IMR-90 (cell line): ENCODE measurements around the gene RELN. TPM values are rescaled to one million over a fixed set of nuclear protein-coding genes. Genes with fewer than 3 reads are reported as not detected.

ENCODE experiments used
- ATAC-seq: fragments of 200-7000 bp; cut with Tn5 transposase; 2 replicates; pipeline ENCODE4 v1.9.1; 2020; ENCODE audit warnings: low read depth, mild to moderate bottlenecking, moderate library complexity
- BruUV-seq: library from RNA; stranded (reverse); fragments of 400-500 nt; replicated peaks from 2 replicates; lab custom pipeline; 2021; lab: Mats Ljungman, UMichigan
- CTCF ChIA-PET: fragments of 300-600 bp; formaldehyde crosslinking; extraction: SDS; loops from one replicate; lab custom pipeline; 2021; ENCODE audit warnings: antibody characterized with exemption; lab: Yijun Ruan, JAX
- POLR2A ChIA-PET: fragments of 300-600 bp; sonication (Branson Sonifier 250); formaldehyde crosslinking; loops from one replicate; lab custom pipeline; 2022; ENCODE audit warnings: antibody characterized with exemption; ENCODE audit not compliant: unreplicated experiment; lab: Charles Lee
- DNase-seq: peaks from one replicate; pipeline ENCODE4 v3.0.0; 2013
- H2AFZ ChIP-seq: replicated peaks from 2 replicates; pipeline ENCODE3; 2013; ENCODE audit warnings: low read length, mild to moderate bottlenecking; ENCODE audit not compliant: poor library complexity
- H2AK5ac ChIP-seq: 2 replicates; pipeline ENCODE4 v1.6.1; 2013; ENCODE audit warnings: low read depth, low read length, inconsistent platforms
- H2AK9ac ChIP-seq: replicated peaks from 2 replicates; pipeline ENCODE3; 2013; ENCODE audit warnings: mild to moderate bottlenecking, low read depth, low read length, moderate library complexity; ENCODE audit not compliant: poor library complexity
- H2BK120ac ChIP-seq: 2 replicates; pipeline ENCODE4 v1.6.1; 2013; ENCODE audit warnings: low read depth, low read length, inconsistent platforms
- H2BK15ac ChIP-seq: 3 replicates; pipeline ENCODE4 v1.6.1; 2013; ENCODE audit warnings: low read depth, low read length, inconsistent platforms
- H2BK20ac ChIP-seq: 2 replicates; pipeline ENCODE4 v1.6.1; 2013; ENCODE audit warnings: low read depth, mild to moderate bottlenecking, inconsistent platforms, low read length, moderate library complexity
- H2BK5ac ChIP-seq: 2 replicates; pipeline ENCODE4 v1.6.1; 2013; ENCODE audit warnings: mild to moderate bottlenecking, low read depth, low read length, inconsistent platforms; ENCODE audit not compliant: poor library complexity, severe bottlenecking
- H3K14ac ChIP-seq: replicated peaks from 2 replicates; pipeline ENCODE4 v1.6.1; 2013; ENCODE audit warnings: low read depth, low read length, inconsistent platforms
- H3K18ac ChIP-seq: 2 replicates; pipeline ENCODE4 v1.6.1; 2013; ENCODE audit warnings: low read depth, low read length, control low read depth
- H3K23ac ChIP-seq: 2 replicates; pipeline ENCODE4 v1.6.1; 2013; ENCODE audit warnings: low read depth, low read length, inconsistent platforms
- H3K27ac ChIP-seq: 2 replicates; pipeline ENCODE4 v1.5.1; 2013; ENCODE audit warnings: mild to moderate bottlenecking, control low read depth, low read length; ENCODE audit not compliant: insufficient read depth
- H3K27me3 ChIP-seq: 2 replicates; pipeline ENCODE4 v1.6.1; 2013; ENCODE audit warnings: low read length; ENCODE audit not compliant: control insufficient read depth, insufficient read depth
- H3K36me3 ChIP-seq: 2 replicates; pipeline ENCODE4 v1.6.1; 2013; ENCODE audit warnings: low read length, mixed read lengths; ENCODE audit not compliant: control insufficient read depth, insufficient read depth
- H3K4ac ChIP-seq: 2 replicates; pipeline ENCODE4 v1.6.1; 2013; ENCODE audit warnings: low read depth, low read length, inconsistent platforms
- H3K4me1 ChIP-seq: 2 replicates; pipeline ENCODE4 v1.6.1; 2013; ENCODE audit warnings: low read length, mixed read lengths; ENCODE audit not compliant: control insufficient read depth, insufficient read depth
- H3K4me2 ChIP-seq: 2 replicates; pipeline ENCODE4 v1.6.1; 2013; ENCODE audit warnings: low read depth, mild to moderate bottlenecking, control low read depth, low read length, moderate library complexity
- H3K4me3 ChIP-seq: 2 replicates; pipeline ENCODE4 v1.5.1; 2013; ENCODE audit warnings: low read depth, mild to moderate bottlenecking, control low read depth, low read length, moderate library complexity; ENCODE audit not compliant: insufficient read depth
- H3K56ac ChIP-seq: 2 replicates; pipeline ENCODE4 v1.6.1; 2013; ENCODE audit warnings: low read length, inconsistent platforms; ENCODE audit not compliant: insufficient read depth; ENCODE audit errors: extremely low read depth
- H3K79me1 ChIP-seq, 2 experiments: 2 replicates each; pipeline ENCODE4 v1.6.1; 2013; ENCODE audit warnings: low read length in 2 of 2, inconsistent platforms in 1 of 2, low read depth in 1 of 2
- H3K9ac ChIP-seq: 2 replicates; pipeline ENCODE4 v1.6.1; 2013; ENCODE audit warnings: low read depth, low read length, control low read depth
- H3K9me1 ChIP-seq: 2 replicates; pipeline ENCODE4 v1.6.1; 2013; ENCODE audit warnings: low read length, inconsistent platforms; ENCODE audit not compliant: insufficient read depth
- H3K9me3 ChIP-seq: 2 replicates; pipeline ENCODE4 v1.6.1; 2013; ENCODE audit warnings: low read length; ENCODE audit not compliant: control insufficient read depth, insufficient read depth
- H4K20me1 ChIP-seq: 2 replicates; pipeline ENCODE4 v1.6.1; 2013; ENCODE audit warnings: low read length, inconsistent platforms; ENCODE audit not compliant: insufficient read depth
- H4K5ac ChIP-seq: 2 replicates; pipeline ENCODE4 v1.6.1; 2013; ENCODE audit warnings: mild to moderate bottlenecking, low read depth, low read length, control low read depth
- H4K8ac ChIP-seq, 2 experiments: 2 replicates each; pipeline ENCODE4 v1.6.1; 2013; ENCODE audit warnings: low read depth in 2 of 2, low read length in 2 of 2, control low read depth in 1 of 2, inconsistent platforms in 1 of 2
- H4K91ac ChIP-seq: 2 replicates; pipeline ENCODE4 v1.6.1; 2013; ENCODE audit warnings: low read depth, low read length, inconsistent platforms; ENCODE audit not compliant: insufficient read depth
- BHLHE40 ChIP-seq: fragments of 150-350 bp; IDR thresholded peaks from 2 replicates; pipeline ENCODE4 v1.6.1; 2016; ENCODE audit warnings: mild to moderate bottlenecking, low read depth, low read length
- ELK1 ChIP-seq: fragments of 150-350 bp; IDR thresholded peaks from 2 replicates; pipeline ENCODE4 v1.6.1; 2016; ENCODE audit warnings: low read depth, mild to moderate bottlenecking, low read length, moderate library complexity, borderline replicate concordance
- WGBS, 2 experiments: methylation state at CpG; one replicate each; pipeline versions ENCODE4 v1.1.5 to v1.1.7; 2013; ENCODE audit warnings: missing lambda C conversion rate in 2 of 2; ENCODE audit not compliant: insufficient read length in 1 of 2; ENCODE audit errors: extremely low coverage in 2 of 2; 5-methylcytosine and 5-hydroxymethylcytosine counted together
- dilution Hi-C: fragments of 300-500 bp; cut with HindIII; formaldehyde crosslinking; loops from one replicate; pipeline ENCODE4 v1.14.3; 2018; ENCODE audit warnings: low sequenced_read_pairs; ENCODE audit not compliant: unreplicated experiment
- in situ Hi-C: fragments of 300-500 bp; cut with MboI; formaldehyde crosslinking; loops from 3 replicates; pipeline ENCODE4 v1.14.3; 2019; ENCODE audit warnings: low sequenced_read_pairs, inconsistent platforms, mixed read lengths
- intact Hi-C: fragments of 100-400 bp; cut with micrococcal nuclease; formaldehyde crosslinking; loops from 2 replicates; pipeline ENCODE4 v1.10.0; 2022
- polyA plus RNA-seq, 3 experiments: library from polyadenylated mRNA; depleted of rRNA; stranded (reverse); fragments of >200 nt; gene quantifications; 2 replicates each; pipeline ENCODE4 v1.2.3, GENCODE V29; 2012; ENCODE audit warnings: low replicate concordance in 1 of 3
- total RNA-seq: library from RNA; depleted of rRNA; stranded (reverse); fragments of >200 nt; gene quantifications from 2 replicates; pipeline ENCODE4 v1.2.3, GENCODE V29; 2012
- TF ChIP-seq, protein P1 (sequence below): fragments of 150-350 bp; IDR thresholded peaks from 2 replicates; pipeline ENCODE4 v1.6.1; 2017; ENCODE audit warnings: mild to moderate bottlenecking, antibody characterized with exemption, low read length, low read depth

Gene RELN
- total and polyA plus RNA-seq, 2 of the 4 experiments (the other 2 are of a cell fraction) = 14.7 to 23.7 TPM

DNA sequence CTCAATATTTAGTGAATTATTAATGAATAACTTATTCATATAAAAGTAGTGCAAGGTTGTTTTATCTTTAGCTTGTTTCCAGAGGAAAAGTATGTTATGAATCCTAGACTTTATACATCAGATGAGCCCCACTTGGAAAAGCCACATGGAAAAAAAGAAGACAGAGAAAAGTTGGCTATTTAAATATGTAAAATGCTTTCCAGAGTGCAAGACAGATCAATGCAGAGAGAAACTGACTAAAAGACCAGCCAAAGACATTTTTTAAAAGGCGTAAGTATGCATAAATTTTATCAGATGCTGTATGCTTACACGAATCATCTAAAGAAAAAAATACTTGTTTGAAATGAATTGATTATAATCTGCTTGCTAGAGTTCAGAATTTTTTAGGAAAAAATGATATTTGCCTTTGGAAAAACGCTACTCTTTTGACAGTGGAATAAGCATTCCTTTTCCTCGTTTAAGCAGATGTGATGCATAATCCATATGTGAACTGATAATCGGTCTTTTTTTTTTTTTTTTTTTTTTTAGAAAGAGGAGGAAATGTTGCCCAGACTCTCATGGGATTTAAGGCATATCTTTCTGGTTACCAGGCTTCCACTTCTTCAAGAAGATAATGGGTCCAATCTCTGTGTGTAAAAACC, 70.7 kb downstream of the RELN start:
- H2BK15ac ChIP-seq = no peak overlapping the region
- H3K9me3 ChIP-seq = no peaks in the 10 kb centered on the region
- H3K79me1 ChIP-seq = no peaks in the 10 kb centered on the region
- no peak overlapping the region for H2AFZ ChIP-seq
- no peak overlapping the region for H3K18ac ChIP-seq
- H3K27me3 ChIP-seq = no peaks in the 10 kb centered on the region
- no peak overlapping the region for H3K4ac ChIP-seq
- H3K9me1 ChIP-seq = no peaks in the 10 kb centered on the region
- in situ Hi-C loops (no loop called here), dilution Hi-C loops (no loop called here), intact Hi-C loops (no loop called here)
- H3K9ac ChIP-seq = no peak overlapping the region
- no peak overlapping the region for H4K8ac ChIP-seq
- no TSS peak for BruUV-seq
- H2BK120ac ChIP-seq = no peak overlapping the region
- CTCF ChIA-PET = no interaction called here
- H3K14ac ChIP-seq = no peak overlapping the region
- H2AK9ac ChIP-seq = no peak overlapping the region
- no peak overlapping the region for H3K27ac ChIP-seq
- H2AK5ac ChIP-seq = no peak overlapping the region
- DNase-seq (no peak), ATAC-seq (no peak)
- H3K4me3 ChIP-seq = no peak overlapping the region
- no peak overlapping the region for H3K4me2 ChIP-seq
- no CpG with 5 or more reads among the region's 5 CpGs for WGBS, 2 experiments
- no peak overlapping the region for H4K5ac ChIP-seq
- H2BK5ac ChIP-seq = no peak overlapping the region
- H3K23ac ChIP-seq = 0 out of 2 replicates have a peak overlapping the region, but pooled peaks have one; percentile 14
- no peaks in the 10 kb centered on the region for H3K36me3 ChIP-seq
- TF ChIP-seq ELK1 = no peak
- TF ChIP-seq, protein P1, sequence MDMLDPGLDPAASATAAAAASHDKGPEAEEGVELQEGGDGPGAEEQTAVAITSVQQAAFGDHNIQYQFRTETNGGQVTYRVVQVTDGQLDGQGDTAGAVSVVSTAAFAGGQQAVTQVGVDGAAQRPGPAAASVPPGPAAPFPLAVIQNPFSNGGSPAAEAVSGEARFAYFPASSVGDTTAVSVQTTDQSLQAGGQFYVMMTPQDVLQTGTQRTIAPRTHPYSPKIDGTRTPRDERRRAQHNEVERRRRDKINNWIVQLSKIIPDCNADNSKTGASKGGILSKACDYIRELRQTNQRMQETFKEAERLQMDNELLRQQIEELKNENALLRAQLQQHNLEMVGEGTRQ = no peak
- TF ChIP-seq BHLHE40 = no peak
- POLR2A ChIA-PET = no interaction called here
- no peak overlapping the region for H4K91ac ChIP-seq
- H3K4me1 ChIP-seq = peaks cover 2% of the 10 kb centered on the region
- no peaks in the 10 kb centered on the region for H4K20me1 ChIP-seq
- no peak overlapping the region for H2BK20ac ChIP-seq
- H3K56ac ChIP-seq = no peak overlapping the region
